ENCODE measurements around the gene PCBP3. TPM values are rescaled to one million over a fixed set of nuclear protein-coding genes. Genes with fewer than 3 reads are reported as not detected.

PCBP3 gene
- total and polyA plus RNA-seq, 2 of the 13 experiments (the other 11 are each of a cell fraction or from before 2014, with no cell fraction given): not detected

- H4K20me1 ChIP-seq (ENCODE audit: insufficient read depth, low read length): no peaks in the 10 kb centered on the region
- H3K9me3 ChIP-seq (ENCODE audit: low read length): no peaks in the 10 kb centered on the region
- no TSS peak for BruUV-seq (replicated peaks)
- H3K79me2 ChIP-seq (ENCODE audit: insufficient read depth, low read length): no peaks in the 10 kb centered on the region
- 0 out of 2 replicates have a peak, but pooled peaks cover 2% of the 10 kb centered on the region for H3K4me1 ChIP-seq (ENCODE audit: insufficient read depth, low read length)
- WGBS (ENCODE audit: low lambda C conversion rate): 8% methylated on average over 3 of the region's 3 CpGs
- FAIRE-seq (no peak), ATAC-seq (no peak), DNase-seq (ENCODE audit: low spot score) (no peak)
- ChIA-PET CTCF (ENCODE audit: low intra/inter-chr PET ratio, low total read pairs) (no interaction called here), POLR2A (no interaction called here)
- no peaks in the 10 kb centered on the region for H3K36me3 ChIP-seq (replicated peaks in 1 of 2; ENCODE audit: control insufficient read depth in 1 of 2, insufficient read depth in 2 of 2, low read length in 2 of 2)
- intact Hi-C loops (cut with micrococcal nuclease; ENCODE audit: unreplicated experiment): no loop called here
- H3K27me3 ChIP-seq (ENCODE audit: control insufficient read depth in 1 of 2, insufficient read depth in 2 of 2, low read length in 2 of 2): peaks cover 14 to 67% of the 10 kb centered on the region in 2 experiments; a peak in 4 of 5 replicates
- H3K4me2 ChIP-seq (ENCODE audit: low read depth, low read length): no peak overlapping the region
- H3K9ac ChIP-seq (ENCODE audit: insufficient read depth, low read depth, low read length): no peak overlapping the region
- in situ Hi-C loops (cut with HindIII; ENCODE audit: extremely low pct_ligation_motif_present, low pct_unique_long_range_greater_than_20kb): no loop called here
- no peak overlapping the region for H2AFZ ChIP-seq (ENCODE audit: low read length)
- H3K4me3 ChIP-seq (replicated peaks in 1 of 3; ENCODE audit: insufficient read depth in 1 of 3, low read depth in 2 of 3, low read length in 3 of 3): no peak overlapping the region
- H3K27ac ChIP-seq (ENCODE audit: extremely low read length, insufficient read depth, low read length): no peak overlapping the region
- TF ChIP-seq ZNF281 (CRISPR knock-in tag; IDR thresholded peaks at IDR 0.05; ENCODE audit: borderline replicate concordance) (no peak), ELF3 (CRISPR knock-in tag; IDR thresholded peaks at IDR 0.05) (no peak), TCF12 (IDR thresholded peaks at IDR 0.05) (no peak), TCF12 (CRISPR knock-in tag; IDR thresholded peaks at IDR 0.05) (no peak), ZSCAN30 (CRISPR knock-in tag; IDR thresholded peaks at IDR 0.05) (no peak), TBL1XR1 (IDR thresholded peaks at IDR 0.05; ENCODE audit: borderline replicate concordance, low read length, partially characterized antibody) (no peak), ZBTB14 (CRISPR knock-in tag; IDR thresholded peaks at IDR 0.05) (no peak), ZKSCAN8 (CRISPR knock-in tag; IDR thresholded peaks at IDR 0.05; ENCODE audit: borderline replicate concordance) (no peak), E2F5 (CRISPR knock-in tag; conservative IDR thresholded peaks at IDR 0.05) (no peak), ZKSCAN5 (CRISPR knock-in tag; IDR thresholded peaks at IDR 0.05) (no peak), ZNF580 (CRISPR knock-in tag; IDR thresholded peaks at IDR 0.05; ENCODE audit: borderline replicate concordance, low read depth) (no peak), ZBTB1 (CRISPR knock-in tag; IDR thresholded peaks at IDR 0.05; ENCODE audit: borderline replicate concordance) (no peak), SKI (IDR thresholded peaks at IDR 0.05; ENCODE audit: partially characterized antibody) (no peak), ZBTB25 (CRISPR knock-in tag; IDR thresholded peaks at IDR 0.05) (no peak), ZNF343 (CRISPR knock-in tag; IDR thresholded peaks at IDR 0.05) (no peak), FOXC1 (CRISPR knock-in tag; IDR thresholded peaks at IDR 0.05; ENCODE audit: borderline replicate concordance) (no peak), CCAR2 (optimal IDR thresholded peaks at IDR 0.05; ENCODE audit: low read depth, low read length) (no peak)
Measured at GRCh38 chr21:45885597-45885929, 242.0 kb downstream of the PCBP3 start.

Measured in HepG2 (cell line).